Suprapubic skin (tissue), 3 donors: ENCODE results near the gene COMMD1.

Source experiments
- CTCF ChIP-seq, 2 donors: fragments of 200-600 bp in 1 of 2; fragments of 450-650 bp in 1 of 2; sonication (generic) in 1 of 2; IDR thresholded peaks; one replicate each; pipeline ENCODE4 v1.5.1; 2016 to 2019; ENCODE audit warnings: antibody characterized with exemption in 2 of 2, mild to moderate bottlenecking in 1 of 2, moderate library complexity in 1 of 2
- POLR2A ChIP-seq, 2 donors: fragments of 450-650 bp; IDR thresholded peaks; one replicate each; pipeline ENCODE4 v1.6.1; 2017; ENCODE audit warnings: antibody characterized with exemption in 2 of 2, mild to moderate bottlenecking in 2 of 2, moderate library complexity in 2 of 2

- TF ChIP-seq CTCF (IDR thresholded peaks at IDR 0.05): no peak
- TF ChIP-seq POLR2A (IDR thresholded peaks at IDR 0.05): no peak
Observed at GRCh38 chr2:62046141-62046540, 140.7 kb downstream of the COMMD1 start.
